OCI-LY7 (cell line): ENCODE measurements around the gene CHN2.

Experiments used
- CTCF ChIP-seq: fragments of 200-600 bp; sonication (generic); conservative IDR thresholded peaks from 2 replicates; pipeline ENCODE4 v1.5.1; 2014; ENCODE audit warnings: mild to moderate bottlenecking, antibody characterized with exemption, low read length, moderate library complexity, mixed read lengths
- EZH2phosphoT487 ChIP-seq: fragments of 200-600 bp; sonication (generic); IDR thresholded peaks from 2 replicates; pipeline ENCODE4 v1.6.1; 2018; ENCODE audit warnings: low read depth, borderline replicate concordance, mild to moderate bottlenecking, mixed run types, antibody characterized with exemption, low read length, moderate library complexity, mixed read lengths

GRCh38 chr7:29327455-29327854 is 132.9 kb downstream of the CHN2 start:
- TF ChIP-seq CTCF (no peak), EZH2phosphoT487 (no peak)
